Neural progenitor cell (in vitro differentiated cells): ENCODE measurements around the gene SLC35F4. TPM values are rescaled to one million over a fixed set of nuclear protein-coding genes. Genes with fewer than 3 reads are reported as not detected.

Experiments
- DNase-seq: peaks from one replicate; pipeline ENCODE4 v3.0.0-alpha.2; 2016; ENCODE audit warnings: low spot score
- H2AFZ ChIP-seq: fragments of 200-600 bp; sonication (generic); replicated peaks from 2 replicates; pipeline ENCODE4 v1.6.1; 2016; ENCODE audit warnings: antibody characterized with exemption
- H3F3A ChIP-seq: fragments of 200-600 bp; sonication (generic); 2 replicates; pipeline ENCODE4 v1.6.1; 2016; ENCODE audit warnings: antibody characterized with exemption, low read depth
- H3K27ac ChIP-seq: fragments of 200-600 bp; sonication (generic); 2 replicates; pipeline ENCODE4 v1.5.1; 2016; ENCODE audit warnings: mild to moderate bottlenecking
- H3K27me3 ChIP-seq: fragments of 200-600 bp; sonication (generic); 2 replicates; pipeline ENCODE4 v1.6.1; 2016; ENCODE audit warnings: mild to moderate bottlenecking, moderate library complexity
- H3K36me3 ChIP-seq: fragments of 200-600 bp; sonication (generic); 2 replicates; pipeline ENCODE4 v1.5.1; 2016
- H3K4me1 ChIP-seq: fragments of 200-600 bp; sonication (generic); 2 replicates; pipeline ENCODE4 v1.6.1; 2016; ENCODE audit warnings: mixed run types
- H3K4me2 ChIP-seq: fragments of 200-600 bp; sonication (generic); 2 replicates; pipeline ENCODE4 v1.6.1; 2016
- H3K4me3 ChIP-seq: fragments of 200-600 bp; sonication (generic); 2 replicates; pipeline ENCODE4 v1.5.1; 2016
- H3K79me2 ChIP-seq: fragments of 200-600 bp; sonication (generic); 2 replicates; pipeline ENCODE4 v1.6.1; 2016; ENCODE audit warnings: low read depth
- H3K9ac ChIP-seq: fragments of 200-600 bp; sonication (generic); 2 replicates; pipeline ENCODE4 v1.6.1; 2016
- H3K9me3 ChIP-seq: fragments of 200-600 bp; sonication (generic); 2 replicates; pipeline ENCODE4 v1.5.1; 2016; ENCODE audit warnings: low read depth
- H4K20me1 ChIP-seq: fragments of 200-600 bp; sonication (generic); 2 replicates; pipeline ENCODE4 v1.6.1; 2016; ENCODE audit warnings: low read depth
- H3K27ac Mint-ChIP-seq: 3 replicates; pipeline ENCODE4 v1.8.0; 2021; ENCODE audit warnings: mixed read lengths
- H3K27me3 Mint-ChIP-seq: 2 replicates; pipeline ENCODE4 v1.8.0; 2022; ENCODE audit warnings: low read depth, mild to moderate bottlenecking, inconsistent platforms, moderate library complexity, mixed read lengths; ENCODE audit not compliant: insufficient read depth
- H3K36me3 Mint-ChIP-seq: 3 replicates; pipeline ENCODE4 v1.8.0; 2021; ENCODE audit warnings: mixed read lengths
- H3K4me1 Mint-ChIP-seq: 3 replicates; pipeline ENCODE4 v1.8.0; 2021; ENCODE audit warnings: mixed read lengths
- H3K4me3 Mint-ChIP-seq: 3 replicates; pipeline ENCODE4 v1.8.0; 2021; ENCODE audit warnings: mild to moderate bottlenecking, moderate library complexity, mixed read lengths
- H3K9me3 Mint-ChIP-seq: 3 replicates; pipeline ENCODE4 v1.8.0; 2020; ENCODE audit warnings: mixed read lengths
- EZH2 ChIP-seq: fragments of 200-600 bp; sonication (generic); IDR thresholded peaks from 2 replicates; pipeline ENCODE4 v1.6.1; 2017; ENCODE audit warnings: antibody characterized with exemption, mild to moderate bottlenecking, moderate library complexity
- EZH2phosphoT487 ChIP-seq: fragments of 200-600 bp; sonication (generic); IDR thresholded peaks from 2 replicates; pipeline ENCODE4 v1.6.1; 2017; ENCODE audit warnings: antibody characterized with exemption
- total RNA-seq: library from RNA; depleted of rRNA; stranded (reverse); fragments of >200 nt; gene quantifications from 2 replicates; pipeline ENCODE4 v1.2.3, GENCODE V29; 2015; ENCODE audit warnings: low replicate concordance
- TF ChIP-seq, protein P1 (sequence below): fragments of 200-600 bp; sonication (generic); IDR thresholded peaks from 2 replicates; pipeline ENCODE4 v1.5.1; 2017; ENCODE audit warnings: antibody characterized with exemption, mild to moderate bottlenecking

SLC35F4 gene
- total RNA-seq, 1 donor from 2014 or later: not detected

DNA sequence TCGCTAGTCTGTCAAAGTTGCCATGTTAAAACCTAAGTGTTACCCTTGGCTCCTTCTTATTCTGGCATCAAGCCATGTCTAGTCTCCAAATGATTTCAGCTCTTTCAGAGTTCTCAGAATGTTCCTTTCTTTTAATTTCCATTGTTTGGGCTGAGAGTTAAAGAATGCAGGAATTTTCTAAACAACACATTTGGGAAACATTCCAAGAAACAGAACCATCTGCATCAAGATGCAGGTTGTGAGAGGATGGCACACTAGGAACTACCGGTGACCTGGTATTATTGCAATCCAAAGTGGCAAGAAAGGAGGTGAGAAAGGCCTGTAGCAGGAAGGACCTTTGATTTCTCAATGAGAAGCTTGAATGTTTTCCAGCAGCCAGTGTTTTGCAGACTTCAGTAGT is 30.1 kb downstream of the SLC35F4 start:
- Mint-ChIP-seq H3K4me3 (no peak overlapping the region), H3K4me1 (peaks cover 10% of the 10 kb centered on the region), H3K36me3 (no peaks in the 10 kb centered on the region), H3K27me3 (no peaks in the 10 kb centered on the region), H3K9me3 (no peaks in the 10 kb centered on the region), H3K27ac (no peak overlapping the region)
- Histone ChIP-seq H3K36me3 (no peaks in the 10 kb centered on the region), H3K79me2 (no peaks in the 10 kb centered on the region), H3K27ac (no peak overlapping the region), H3K4me1 (peaks cover 10% of the 10 kb centered on the region), H2AFZ (peak overlapping the region; percentile 23), H4K20me1 (no peaks in the 10 kb centered on the region), H3K9ac (no peak overlapping the region), H3K9me3 (no peaks in the 10 kb centered on the region), H3F3A (no peaks in the 10 kb centered on the region), H3K4me2 (no peak overlapping the region), H3K4me3 (no peak overlapping the region), H3K27me3 (no peaks in the 10 kb centered on the region)
- TF ChIP-seq EZH2phosphoT487 (no peak), EZH2 (no peak)
- TF ChIP-seq, protein P1, sequence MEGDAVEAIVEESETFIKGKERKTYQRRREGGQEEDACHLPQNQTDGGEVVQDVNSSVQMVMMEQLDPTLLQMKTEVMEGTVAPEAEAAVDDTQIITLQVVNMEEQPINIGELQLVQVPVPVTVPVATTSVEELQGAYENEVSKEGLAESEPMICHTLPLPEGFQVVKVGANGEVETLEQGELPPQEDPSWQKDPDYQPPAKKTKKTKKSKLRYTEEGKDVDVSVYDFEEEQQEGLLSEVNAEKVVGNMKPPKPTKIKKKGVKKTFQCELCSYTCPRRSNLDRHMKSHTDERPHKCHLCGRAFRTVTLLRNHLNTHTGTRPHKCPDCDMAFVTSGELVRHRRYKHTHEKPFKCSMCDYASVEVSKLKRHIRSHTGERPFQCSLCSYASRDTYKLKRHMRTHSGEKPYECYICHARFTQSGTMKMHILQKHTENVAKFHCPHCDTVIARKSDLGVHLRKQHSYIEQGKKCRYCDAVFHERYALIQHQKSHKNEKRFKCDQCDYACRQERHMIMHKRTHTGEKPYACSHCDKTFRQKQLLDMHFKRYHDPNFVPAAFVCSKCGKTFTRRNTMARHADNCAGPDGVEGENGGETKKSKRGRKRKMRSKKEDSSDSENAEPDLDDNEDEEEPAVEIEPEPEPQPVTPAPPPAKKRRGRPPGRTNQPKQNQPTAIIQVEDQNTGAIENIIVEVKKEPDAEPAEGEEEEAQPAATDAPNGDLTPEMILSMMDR: no peak
- no peak for DNase-seq

DNA sequence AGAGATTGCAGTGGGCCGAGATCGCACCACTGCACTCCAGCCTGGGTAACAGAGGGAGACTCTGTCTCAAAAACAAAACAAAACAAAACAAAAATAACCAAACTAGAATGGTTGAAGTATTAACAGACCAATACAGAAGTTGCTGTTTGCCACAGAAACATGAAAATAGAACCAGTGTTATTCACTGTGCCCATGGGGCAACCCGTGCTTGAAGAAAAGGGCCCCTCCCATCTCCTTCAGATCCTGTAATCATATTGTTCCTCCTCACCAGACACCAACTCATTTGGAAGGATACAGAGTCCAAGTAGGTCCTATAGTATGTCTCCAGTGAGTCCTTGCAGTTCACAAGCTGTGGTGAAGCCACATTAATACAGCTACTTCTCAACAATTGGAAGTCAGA is 30.9 kb downstream of the SLC35F4 start:
- Histone ChIP-seq H4K20me1 (no peaks in the 10 kb centered on the region), H3K9ac (no peak overlapping the region), H3K36me3 (no peaks in the 10 kb centered on the region), H2AFZ (peak overlapping the region; percentile 29), H3K4me2 (no peak overlapping the region), H3K27ac (no peak overlapping the region), H3K9me3 (no peaks in the 10 kb centered on the region), H3K79me2 (no peaks in the 10 kb centered on the region), H3F3A (no peaks in the 10 kb centered on the region), H3K4me3 (no peak overlapping the region), H3K4me1 (peaks cover 10% of the 10 kb centered on the region), H3K27me3 (no peaks in the 10 kb centered on the region)
- Mint-ChIP-seq H3K27ac (no peak overlapping the region), H3K4me1 (peaks cover 10% of the 10 kb centered on the region), H3K27me3 (no peaks in the 10 kb centered on the region), H3K36me3 (no peaks in the 10 kb centered on the region), H3K4me3 (no peak overlapping the region), H3K9me3 (no peaks in the 10 kb centered on the region)
- TF ChIP-seq EZH2phosphoT487: no peak
- TF ChIP-seq, protein P1: no peak
- TF ChIP-seq EZH2: no peak
- DNase-seq: no peak

DNA sequence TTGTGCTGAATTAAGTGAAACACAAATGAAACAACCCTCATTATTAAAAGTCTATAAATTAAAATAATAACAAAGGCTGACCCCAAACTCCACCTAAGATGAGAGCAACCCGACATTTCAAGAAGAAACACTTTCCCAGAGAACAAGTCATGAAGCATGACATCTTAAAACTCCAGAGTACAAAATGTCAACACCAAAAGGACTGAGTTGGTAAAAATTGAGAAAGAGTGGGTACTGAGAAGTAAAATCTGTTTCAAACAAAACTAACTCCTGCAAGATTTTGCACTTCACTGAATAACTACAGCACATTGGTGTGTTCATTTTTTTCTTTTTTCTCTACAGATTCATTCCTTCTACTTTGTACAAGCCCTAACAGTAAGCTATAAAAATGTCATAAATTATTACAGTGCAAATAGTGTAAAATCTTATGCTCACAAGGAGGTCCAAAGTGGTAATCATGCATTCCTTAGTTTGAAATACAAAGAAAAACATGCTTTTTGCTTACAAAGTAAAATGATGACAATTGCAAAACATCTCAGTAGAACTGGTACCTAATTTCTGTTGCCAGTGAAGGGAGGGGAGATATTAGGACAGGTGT is 31.8 kb downstream of the SLC35F4 start:
- no peaks in the 10 kb centered on the region for H3K36me3 ChIP-seq
- H3F3A ChIP-seq: no peaks in the 10 kb centered on the region
- TF ChIP-seq EZH2: no peak
- TF ChIP-seq, protein P1: no peak
- no peak for TF ChIP-seq EZH2phosphoT487
- H3K27me3 Mint-ChIP-seq: no peaks in the 10 kb centered on the region
- DNase-seq: no peak
- no peak overlapping the region for H3K9ac ChIP-seq
- no peak overlapping the region for H3K4me2 ChIP-seq
- H3K4me1 Mint-ChIP-seq: peaks cover 12% of the 10 kb centered on the region
- H3K4me3 Mint-ChIP-seq: no peak overlapping the region
- H4K20me1 ChIP-seq: no peaks in the 10 kb centered on the region
- H3K4me1 ChIP-seq: peaks cover 10% of the 10 kb centered on the region
- H3K9me3 Mint-ChIP-seq: no peaks in the 10 kb centered on the region
- H3K36me3 Mint-ChIP-seq: no peaks in the 10 kb centered on the region
- H3K9me3 ChIP-seq: no peaks in the 10 kb centered on the region
- H3K27ac Mint-ChIP-seq: no peak overlapping the region
- H3K27me3 ChIP-seq: no peaks in the 10 kb centered on the region
- no peaks in the 10 kb centered on the region for H3K79me2 ChIP-seq
- no peak overlapping the region for H3K4me3 ChIP-seq
- no peak overlapping the region for H3K27ac ChIP-seq
- H2AFZ ChIP-seq: no peak overlapping the region
